Measurements from ENCODE around the gene KRTAP13-3. TPM values are rescaled to one million over a fixed set of nuclear protein-coding genes. Genes with fewer than 3 reads are reported as not detected.

Gene KRTAP13-3
- total RNA-seq, 4 donors from 2014 or later: not detected

GRCh38 chr21:30430170-30430655, 4.5 kb upstream of the KRTAP13-3 start, which contains the start of gene KRTAP13-4:
KRTAP13-4 (plus strand) TSS chr21:30430220; CDS start chr21:30430276, 56 bp downstream.
- Histone ChIP-seq H3K27me3 (no peaks in the 10 kb centered on the region), H3K9me3 (no peaks in the 10 kb centered on the region), H3K36me3 (no peaks in the 10 kb centered on the region), H3K4me3 (no peak within 1 kb of the TSS), H3K27ac (no peak within 1 kb of the TSS), H3K4me1 (peaks cover 0 to 4% (median 0%) of the 10 kb centered on the region in 4 donors)
- WGBS, 2 donors: 81% methylated on average over 9 of the region's 9 CpGs
- no peak for DNase-seq (ENCODE audit: low spot score in 2 of 2)
- TF ChIP-seq EP300 (IDR thresholded peaks at IDR 0.05): no peak
- no peak for TF ChIP-seq CTCF (IDR thresholded peaks at IDR 0.05)
- no peak for TF ChIP-seq POLR2A (IDR thresholded peaks at IDR 0.05)

- H3K4me3 ChIP-seq: no peak overlapping the region
- WGBS, 2 donors: 42 to 53% methylated on average over 3 of the region's 3 CpGs
- DNase-seq (ENCODE audit: low spot score in 2 of 2): no peak
- no peak overlapping the region for H3K27ac ChIP-seq
- TF ChIP-seq CTCF (IDR thresholded peaks at IDR 0.05) (no peak), POLR2A (IDR thresholded peaks at IDR 0.05) (no peak)
- H3K36me3 ChIP-seq: no peaks in the 10 kb centered on the region
- no peaks in the 10 kb centered on the region for H3K9me3 ChIP-seq
- peaks cover 0 to 4% (median 0%) of the 10 kb centered on the region in 4 donors for H3K4me1 ChIP-seq
- no peaks in the 10 kb centered on the region for H3K27me3 ChIP-seq
Measured at GRCh38 chr21:30426731-30427130, 1.0 kb upstream of the KRTAP13-3 start.

GRCh38 chr21:30415993-30416392, 9.7 kb downstream of the KRTAP13-3 start:
- Histone ChIP-seq H3K27ac (no peak overlapping the region), H3K36me3 (no peaks in the 10 kb centered on the region), H3K27me3 (no peaks in the 10 kb centered on the region), H3K4me3 (no peak overlapping the region), H3K4me1 (no peaks in the 10 kb centered on the region), H3K9me3 (no peaks in the 10 kb centered on the region)
- 80 to 84% methylated on average over 5 of the region's 5 CpGs for WGBS, 2 donors
- no peak for DNase-seq (ENCODE audit: low spot score in 2 of 2)
- TF ChIP-seq POLR2A (IDR thresholded peaks at IDR 0.05) (no peak), EP300 (IDR thresholded peaks at IDR 0.05) (no peak), CTCF (IDR thresholded peaks at IDR 0.05) (no peak)

- WGBS, 2 donors: 33 to 44% methylated on average over 13 to 14 of the region's 14 CpGs
- no peaks in the 10 kb centered on the region for H3K27me3 ChIP-seq
- H3K4me3 ChIP-seq: no peak overlapping the region
- H3K9me3 ChIP-seq: peaks cover 0 to 14% (median 0%) of the 10 kb centered on the region in 4 donors
- TF ChIP-seq EP300 (IDR thresholded peaks at IDR 0.05) (no peak), POLR2A (IDR thresholded peaks at IDR 0.05) (no peak), CTCF (IDR thresholded peaks at IDR 0.05) (no peak)
- DNase-seq (ENCODE audit: low spot score in 2 of 2): no peak
- no peaks in the 10 kb centered on the region for H3K36me3 ChIP-seq
- no peak overlapping the region for H3K27ac ChIP-seq
- H3K4me1 ChIP-seq: no peaks in the 10 kb centered on the region
Measured at GRCh38 chr21:30408782-30409494, 16.8 kb downstream of the KRTAP13-3 start.

GRCh38 chr21:30395731-30396130, 30.0 kb downstream of the KRTAP13-3 start, which contains the start of gene KRTAP13-1:
KRTAP13-1 (plus strand) TSS chr21:30396031; CDS start chr21:30396087, 56 bp downstream.
- Histone ChIP-seq H3K27ac (no peak within 1 kb of the TSS), H3K27me3 (no peaks in the 10 kb centered on the region), H3K4me3 (no peak within 1 kb of the TSS), H3K4me1 (no peaks in the 10 kb centered on the region), H3K36me3 (no peaks in the 10 kb centered on the region), H3K9me3 (peaks cover 0 to 5% (median 0%) of the 10 kb centered on the region in 4 donors)
- DNase-seq (ENCODE audit: low spot score in 2 of 2): no peak
- no peak for TF ChIP-seq EP300 (IDR thresholded peaks at IDR 0.05)
- WGBS, 2 donors: 69 to 73% methylated on average over 4 of the region's 4 CpGs

Data from tibial nerve (tissue), 4 donors.